Measurements from ENCODE around the gene ELK3. TPM values are rescaled to one million over a fixed set of nuclear protein-coding genes. Genes with fewer than 3 reads are reported as not detected.
A peak's percentile ranks its signal among the peaks of the same experiment; 100 is the strongest.

The ELK3 gene
- total RNA-seq, 2 donors from 2014 or later, result 17.1 to 18.1 TPM

DNA sequence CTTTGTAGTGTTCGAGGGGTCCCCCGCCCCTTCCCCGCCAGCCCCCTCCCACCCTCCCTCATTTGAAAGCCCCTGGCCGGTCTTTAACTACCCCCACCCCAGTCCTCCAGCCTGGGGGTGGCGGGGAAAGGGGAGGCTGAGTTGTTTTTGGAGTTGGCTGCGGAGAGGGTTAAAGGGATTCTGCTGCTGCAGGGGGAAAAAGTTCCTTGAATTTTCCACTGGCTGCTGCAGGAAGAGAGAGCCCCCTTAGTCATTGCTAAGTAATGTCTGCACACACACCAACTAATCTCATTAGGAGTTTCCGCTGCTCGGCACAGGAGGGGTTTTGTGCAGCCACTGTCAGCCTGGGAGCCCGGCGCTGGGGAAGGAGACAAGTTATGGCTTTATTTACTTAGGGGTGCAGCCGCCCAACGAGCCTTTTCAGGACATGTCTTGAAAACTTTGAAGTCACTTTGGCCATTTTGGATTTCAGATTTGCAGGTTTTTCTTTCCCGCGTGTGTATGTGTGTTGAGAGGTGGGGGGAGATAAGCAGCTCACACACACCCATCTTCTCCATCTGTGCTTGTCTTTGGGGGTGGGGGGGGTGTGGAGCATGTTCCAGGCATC lies 1.8 kb downstream of the ELK3 start:
- Mint-ChIP-seq H3K4me1 (peaks cover 7% of the 10 kb centered on the region), H3K27ac (peak overlapping the region; percentile 93), H3K36me3 (ENCODE audit: low read depth) (no peaks in the 10 kb centered on the region), H3K4me3 (peak overlapping the region; percentile 89), H3K9me3 (no peaks in the 10 kb centered on the region), H3K27me3 (ENCODE audit: insufficient read depth) (no peaks in the 10 kb centered on the region)
- Histone ChIP-seq H3K36me3 (ENCODE audit: control insufficient read depth, insufficient read depth, low read length) (no peaks in the 10 kb centered on the region), H3K9ac (ENCODE audit: extremely low read depth, low read length, poor library complexity, severe bottlenecking) (peak overlapping the region; percentile 57), H3K27me3 (ENCODE audit: control insufficient read depth, insufficient read depth, low read length, poor library complexity, severe bottlenecking) (no peaks in the 10 kb centered on the region), H3K9me3 (ENCODE audit: control insufficient read depth, low read length) (no peaks in the 10 kb centered on the region), H3K4me3 (ENCODE audit: low read length) (peak overlapping the region; percentile 96), H3K27ac (ENCODE audit: low read depth, low read length) (peak overlapping the region; percentile 12), H3K4me1 (ENCODE audit: control insufficient read depth, insufficient read depth, low read length) (no peaks in the 10 kb centered on the region)
- DNase-seq, result peak; percentile 87
- whole genome bisulfite sequencing, 2 experiments (ENCODE audit: insufficient coverage in 1 of 2, insufficient read length in 1 of 2), result 0% methylated on average over 7 of the region's 14 CpGs; no CpG with 5 or more reads in 1 of the 2 experiments
- TF ChIP-seq, protein P1, sequence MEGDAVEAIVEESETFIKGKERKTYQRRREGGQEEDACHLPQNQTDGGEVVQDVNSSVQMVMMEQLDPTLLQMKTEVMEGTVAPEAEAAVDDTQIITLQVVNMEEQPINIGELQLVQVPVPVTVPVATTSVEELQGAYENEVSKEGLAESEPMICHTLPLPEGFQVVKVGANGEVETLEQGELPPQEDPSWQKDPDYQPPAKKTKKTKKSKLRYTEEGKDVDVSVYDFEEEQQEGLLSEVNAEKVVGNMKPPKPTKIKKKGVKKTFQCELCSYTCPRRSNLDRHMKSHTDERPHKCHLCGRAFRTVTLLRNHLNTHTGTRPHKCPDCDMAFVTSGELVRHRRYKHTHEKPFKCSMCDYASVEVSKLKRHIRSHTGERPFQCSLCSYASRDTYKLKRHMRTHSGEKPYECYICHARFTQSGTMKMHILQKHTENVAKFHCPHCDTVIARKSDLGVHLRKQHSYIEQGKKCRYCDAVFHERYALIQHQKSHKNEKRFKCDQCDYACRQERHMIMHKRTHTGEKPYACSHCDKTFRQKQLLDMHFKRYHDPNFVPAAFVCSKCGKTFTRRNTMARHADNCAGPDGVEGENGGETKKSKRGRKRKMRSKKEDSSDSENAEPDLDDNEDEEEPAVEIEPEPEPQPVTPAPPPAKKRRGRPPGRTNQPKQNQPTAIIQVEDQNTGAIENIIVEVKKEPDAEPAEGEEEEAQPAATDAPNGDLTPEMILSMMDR (conservative IDR thresholded peaks at IDR 0.05), result no peak

GRCh38 chr12:96196781-96197180 lies 2.6 kb downstream of the ELK3 start:
- peak overlapping the region; percentile 96 for H3K4me3 ChIP-seq (ENCODE audit: low read length)
- peak overlapping the region; percentile 89 for H3K4me3 Mint-ChIP-seq
- H3K27me3 Mint-ChIP-seq (ENCODE audit: insufficient read depth), result no peaks in the 10 kb centered on the region

DNA sequence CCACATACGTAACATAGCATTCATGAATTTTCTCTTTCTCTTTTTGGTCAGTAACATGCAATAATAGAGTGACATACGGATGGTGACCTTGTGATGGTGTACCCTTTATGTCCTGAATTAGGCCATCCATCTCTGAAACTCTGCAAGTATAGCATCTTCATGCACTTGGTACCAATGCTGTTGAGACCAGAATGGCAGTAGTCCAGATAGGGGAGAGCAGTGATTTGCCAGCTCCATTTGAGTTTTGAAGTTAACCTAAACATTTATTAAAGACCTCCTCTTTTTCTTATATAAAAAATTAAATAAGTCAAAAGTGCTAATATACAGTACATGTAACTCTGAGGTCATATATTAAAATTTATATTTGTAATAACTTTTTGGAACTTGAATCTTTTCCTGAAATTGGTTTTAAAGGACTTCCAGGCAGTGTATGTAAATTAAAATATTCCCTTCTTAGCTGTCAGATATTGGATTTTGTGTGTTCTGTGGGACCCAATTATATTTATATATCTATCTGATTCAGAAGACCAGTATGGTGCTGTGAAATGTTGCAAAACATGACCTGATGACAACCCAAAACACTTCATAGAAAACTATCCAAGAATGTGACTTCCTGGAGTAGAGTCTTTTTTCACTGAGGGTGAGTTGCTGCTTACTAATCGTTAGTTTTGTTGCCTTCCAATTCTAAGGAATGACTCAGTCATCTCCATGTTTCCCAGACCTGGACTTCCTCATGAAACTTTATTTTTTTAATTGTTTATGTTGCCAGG lies 3.5 kb downstream of the ELK3 start:
- Mint-ChIP-seq H3K27ac (no peak overlapping the region), H3K4me1 (peaks cover 16% of the 10 kb centered on the region), H3K4me3 (no peak overlapping the region)

More at GRCh38 chr12:96196781-96197180, 2.6 kb downstream of the ELK3 start:
- no peak overlapping the region for H3K27ac Mint-ChIP-seq
- WGBS, 2 experiments (ENCODE audit: insufficient coverage in 1 of 2, insufficient read length in 1 of 2), result 83 to 85% methylated on average over 5 to 6 of the region's 6 CpGs
- H3K9ac ChIP-seq (ENCODE audit: extremely low read depth, low read length, poor library complexity, severe bottlenecking), result no peak overlapping the region
- H3K36me3 ChIP-seq (ENCODE audit: control insufficient read depth, insufficient read depth, low read length), result no peaks in the 10 kb centered on the region
- peaks cover 3% of the 10 kb centered on the region for H3K4me1 ChIP-seq (ENCODE audit: control insufficient read depth, insufficient read depth, low read length)
- peaks cover 10% of the 10 kb centered on the region for H3K4me1 Mint-ChIP-seq
- H3K9me3 ChIP-seq (ENCODE audit: control insufficient read depth, low read length), result no peaks in the 10 kb centered on the region
- TF ChIP-seq, protein P1 (conservative IDR thresholded peaks at IDR 0.05), result no peak
- H3K36me3 Mint-ChIP-seq (ENCODE audit: low read depth), result no peaks in the 10 kb centered on the region
- no peak overlapping the region for H3K27ac ChIP-seq (ENCODE audit: low read depth, low read length)
- H3K27me3 ChIP-seq (ENCODE audit: control insufficient read depth, insufficient read depth, low read length, poor library complexity, severe bottlenecking), result no peaks in the 10 kb centered on the region
- no peak for DNase-seq
- H3K9me3 Mint-ChIP-seq, result no peaks in the 10 kb centered on the region

More for the DNA sequence above, 3.5 kb downstream of the ELK3 start:
- Histone ChIP-seq H3K4me1 (ENCODE audit: control insufficient read depth, insufficient read depth, low read length) (peaks cover 3% of the 10 kb centered on the region), H3K4me3 (ENCODE audit: low read length) (no peak overlapping the region), H3K27ac (ENCODE audit: low read depth, low read length) (no peak overlapping the region), H3K9me3 (ENCODE audit: control insufficient read depth, low read length) (no peaks in the 10 kb centered on the region), H3K9ac (ENCODE audit: extremely low read depth, low read length, poor library complexity, severe bottlenecking) (no peak overlapping the region), H3K36me3 (ENCODE audit: control insufficient read depth, insufficient read depth, low read length) (no peaks in the 10 kb centered on the region), H3K27me3 (ENCODE audit: control insufficient read depth, insufficient read depth, low read length, poor library complexity, severe bottlenecking) (no peaks in the 10 kb centered on the region)
- TF ChIP-seq, protein P1 (conservative IDR thresholded peaks at IDR 0.05), result no peak
- WGBS, 2 experiments (ENCODE audit: insufficient coverage in 1 of 2, insufficient read length in 1 of 2), result 64 to 67% methylated on average over 1 to 3 of the region's 3 CpGs
- Mint-ChIP-seq H3K27me3 (ENCODE audit: insufficient read depth) (no peaks in the 10 kb centered on the region), H3K36me3 (ENCODE audit: low read depth) (no peaks in the 10 kb centered on the region), H3K9me3 (no peaks in the 10 kb centered on the region)
- DNase-seq, result no peak

Measured in endodermal cell (in vitro differentiated cells).